Peyer's patch (tissue), 4 donors: ENCODE data around the gene DNPH1.

Experiments used
- CTCF ChIP-seq, 6 experiments: fragments of 450-650 bp in 4 of 6; fragments of 200-600 bp in 2 of 6; sonication (generic) in 1 of 6; IDR thresholded peaks; one replicate each; pipeline ENCODE4 v1.5.1; 2017 to 2019; ENCODE audit warnings: antibody characterized with exemption in 6 of 6, mild to moderate bottlenecking in 3 of 6, moderate library complexity in 1 of 6
- POLR2A ChIP-seq, 2 donors: fragments of 450-650 bp; IDR thresholded peaks; one replicate each; pipeline ENCODE4 v1.5.1; 2017; ENCODE audit warnings: antibody characterized with exemption in 2 of 2, mild to moderate bottlenecking in 2 of 2, moderate library complexity in 2 of 2

- TF ChIP-seq CTCF (IDR thresholded peaks at IDR 0.05) (no peak), POLR2A (IDR thresholded peaks at IDR 0.05) (no peak)
Observed at GRCh38 chr6:43217351-43217750, 11.9 kb downstream of the DNPH1 start.
